HUES64 (cell line): Measurements from ENCODE around the gene ERCC6.

Experiments
- H3K27ac ChIP-seq: 2 replicates; pipeline ENCODE4 v1.7.0; 2013; ENCODE audit warnings: low read depth, low read length, inconsistent platforms
- H3K27me3 ChIP-seq: 2 replicates; pipeline ENCODE4 v1.6.1; 2013; ENCODE audit warnings: mild to moderate bottlenecking, low read length; ENCODE audit not compliant: insufficient read depth
- H3K36me3 ChIP-seq: 2 replicates; pipeline ENCODE4 v1.6.1; 2013; ENCODE audit warnings: mild to moderate bottlenecking, low read length; ENCODE audit not compliant: insufficient read depth
- H3K4me1 ChIP-seq: 2 replicates; pipeline ENCODE4 v1.6.1; 2013; ENCODE audit warnings: mild to moderate bottlenecking, low read length, moderate library complexity; ENCODE audit not compliant: insufficient read depth
- H3K4me3 ChIP-seq: 2 replicates; pipeline ENCODE4 v1.5.1; 2013; ENCODE audit warnings: mild to moderate bottlenecking, low read length, moderate library complexity
- H3K9ac ChIP-seq: 2 replicates; pipeline ENCODE4 v1.6.1; 2013; ENCODE audit warnings: mild to moderate bottlenecking, low read depth, low read length
- H3K9me3 ChIP-seq: 2 replicates; pipeline ENCODE4 v1.6.1; 2013; ENCODE audit warnings: low read depth, low read length; ENCODE audit not compliant: insufficient read depth
- whole genome bisulfite sequencing: fragments of 150-250, 120-280 bp; methylation state at CpG from one replicate; pipeline ENCODE4 v1.1.7; 2013; ENCODE audit warnings: missing lambda C conversion rate; 5-methylcytosine and 5-hydroxymethylcytosine counted together

ERCC6 gene

DNA sequence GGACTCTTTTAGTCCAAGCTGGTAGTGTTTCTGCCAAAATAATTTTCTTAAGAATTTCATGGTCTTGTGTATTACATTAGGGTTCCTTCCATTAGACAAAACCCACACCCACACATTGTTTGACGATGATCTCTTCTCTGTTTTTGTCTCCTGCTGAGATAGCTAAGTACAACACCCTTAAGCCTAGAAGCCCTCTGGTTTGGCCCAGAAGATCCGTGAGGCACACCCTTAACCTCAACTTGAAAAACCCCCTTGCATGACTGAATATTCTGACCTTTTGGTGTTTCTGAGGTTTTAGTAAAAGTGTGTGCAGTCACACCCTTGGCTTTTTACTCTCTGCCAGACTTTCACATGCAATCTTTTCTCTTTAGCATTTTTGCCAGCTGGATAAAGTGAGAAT, 29.3 kb upstream of the ERCC6 start:
- Histone ChIP-seq H3K4me3 (no peak overlapping the region), H3K9me3 (peaks cover 3% of the 10 kb centered on the region; the same call in 1 of the 2 replicates), H3K9ac (no peak overlapping the region), H3K4me1 (no peaks in the 10 kb centered on the region), H3K27me3 (no peaks in the 10 kb centered on the region), H3K27ac (no peak overlapping the region), H3K36me3 (no peaks in the 10 kb centered on the region)
- 79% methylated on average over 2 of the region's 2 CpGs for WGBS

DNA sequence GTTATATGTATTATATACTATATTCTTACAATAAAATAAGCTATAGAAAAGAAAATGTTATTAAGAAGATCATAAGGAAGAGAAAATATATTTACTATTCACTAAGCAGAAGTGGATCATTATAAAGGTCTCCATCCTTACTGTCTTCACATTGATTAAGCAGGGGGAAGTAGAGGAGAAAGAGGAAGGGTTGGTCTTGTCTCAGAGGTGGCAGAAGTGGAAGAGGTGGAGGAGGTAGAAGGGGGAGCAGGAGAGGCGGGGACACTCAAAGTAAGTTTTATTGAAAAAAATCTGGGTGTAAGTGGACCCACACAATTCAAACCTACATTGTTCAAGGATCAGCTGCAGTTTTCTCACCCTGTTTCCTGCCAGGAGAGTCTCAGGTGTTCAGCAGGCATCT, 28.9 kb upstream of the ERCC6 start:
- Histone ChIP-seq H3K27me3 (no peaks in the 10 kb centered on the region), H3K9me3 (peaks cover 3% of the 10 kb centered on the region; the same call in 1 of the 2 replicates), H3K27ac (no peak overlapping the region), H3K9ac (no peak overlapping the region), H3K4me1 (no peaks in the 10 kb centered on the region), H3K4me3 (no peak overlapping the region), H3K36me3 (no peaks in the 10 kb centered on the region)
- WGBS = 100% methylated on average over 1 of the region's 1 CpG

DNA sequence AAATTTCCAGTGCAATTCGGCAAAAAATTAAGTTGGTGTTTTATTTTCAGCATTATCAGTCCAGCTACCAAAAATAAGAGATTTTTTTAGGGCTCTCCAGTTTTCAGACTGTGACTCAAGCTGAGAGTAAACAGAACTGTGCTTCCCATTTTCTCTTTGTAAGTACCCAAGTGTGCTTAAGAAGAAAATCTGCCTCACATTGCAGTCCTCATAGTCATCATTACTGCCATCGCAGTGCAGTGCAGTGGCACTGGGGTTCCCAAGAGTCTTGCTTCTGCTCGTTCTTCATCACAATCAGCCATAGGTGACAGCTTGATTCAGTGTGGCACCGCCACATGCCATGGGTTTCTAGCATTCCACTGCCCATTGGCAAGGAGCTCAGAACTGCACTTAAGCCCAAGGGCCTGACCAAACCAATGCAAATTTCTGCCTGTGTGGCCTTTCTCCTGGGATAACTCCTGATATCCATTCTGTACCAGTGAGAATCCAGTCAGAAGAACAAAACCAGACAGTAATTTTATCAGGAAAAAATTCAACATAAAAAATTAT, 25.6 kb upstream of the ERCC6 start:
- H3K9ac ChIP-seq = no peak overlapping the region
- H3K27ac ChIP-seq = no peak overlapping the region
- no peaks in the 10 kb centered on the region for H3K27me3 ChIP-seq
- peaks cover 5% of the 10 kb centered on the region for H3K4me1 ChIP-seq
- no peak overlapping the region for H3K4me3 ChIP-seq
- WGBS = 88% methylated on average over 4 of the region's 4 CpGs
- no peaks in the 10 kb centered on the region for H3K36me3 ChIP-seq
- peaks cover 3% of the 10 kb centered on the region; the same call in 1 of the 2 replicates for H3K9me3 ChIP-seq

DNA sequence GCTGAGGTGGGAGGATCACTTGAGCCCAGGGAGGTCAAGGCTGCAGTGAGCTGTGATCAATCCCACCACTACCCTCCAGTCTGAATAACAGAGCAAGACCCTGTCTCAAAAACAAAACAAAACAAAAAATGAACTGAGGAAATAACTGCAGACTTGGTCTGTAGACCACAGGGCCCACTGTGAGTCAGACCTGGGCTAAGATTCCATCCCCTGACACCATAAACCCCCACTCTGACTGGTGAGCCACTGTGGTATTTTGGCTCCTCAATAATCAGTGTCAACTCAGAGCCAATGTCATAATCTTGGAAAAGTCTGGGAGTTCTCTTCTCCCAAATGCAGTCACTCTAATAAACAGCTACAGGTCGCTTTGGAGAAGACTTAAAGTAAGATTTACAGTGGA, 24.0 kb upstream of the ERCC6 start:
- H3K9me3 ChIP-seq = no peaks in the 10 kb centered on the region
- 93% methylated on average over 1 of the region's 1 CpG for WGBS
- peaks cover 8% of the 10 kb centered on the region for H3K4me1 ChIP-seq

DNA sequence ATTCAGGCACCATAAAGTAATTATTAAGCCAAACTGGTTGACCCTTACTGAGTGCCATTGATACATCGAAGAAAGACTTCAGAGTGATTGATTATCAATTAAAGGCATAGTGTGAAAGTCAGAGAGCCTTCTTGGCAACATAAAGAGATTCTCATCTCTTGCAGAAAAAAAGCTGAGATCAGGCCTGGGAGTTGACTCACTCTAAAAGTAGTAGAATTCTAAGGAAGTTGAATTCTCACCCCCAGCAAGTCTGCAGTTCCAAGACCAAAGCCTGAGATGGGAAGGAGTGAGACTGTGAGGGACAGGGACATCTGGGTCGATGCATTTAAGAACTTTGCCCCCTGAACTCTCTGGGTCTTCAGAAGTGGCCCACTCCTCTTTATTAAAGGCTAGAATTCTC, 21.6 kb upstream of the ERCC6 start:
- H3K27me3 ChIP-seq = no peaks in the 10 kb centered on the region
- no peak overlapping the region for H3K27ac ChIP-seq
- no peaks in the 10 kb centered on the region for H3K36me3 ChIP-seq
- 95% methylated on average over 2 of the region's 2 CpGs for WGBS
- H3K9ac ChIP-seq = no peak overlapping the region
- H3K4me3 ChIP-seq = no peak overlapping the region
- H3K9me3 ChIP-seq = peaks cover 7% of the 10 kb centered on the region; the same call in 1 of the 2 replicates
- peaks cover 8% of the 10 kb centered on the region for H3K4me1 ChIP-seq

More for the DNA sequence above, 24.0 kb upstream of the ERCC6 start:
- Histone ChIP-seq H3K9ac (no peak overlapping the region), H3K27ac (no peak overlapping the region), H3K36me3 (no peaks in the 10 kb centered on the region), H3K27me3 (no peaks in the 10 kb centered on the region), H3K4me3 (no peak overlapping the region)

DNA sequence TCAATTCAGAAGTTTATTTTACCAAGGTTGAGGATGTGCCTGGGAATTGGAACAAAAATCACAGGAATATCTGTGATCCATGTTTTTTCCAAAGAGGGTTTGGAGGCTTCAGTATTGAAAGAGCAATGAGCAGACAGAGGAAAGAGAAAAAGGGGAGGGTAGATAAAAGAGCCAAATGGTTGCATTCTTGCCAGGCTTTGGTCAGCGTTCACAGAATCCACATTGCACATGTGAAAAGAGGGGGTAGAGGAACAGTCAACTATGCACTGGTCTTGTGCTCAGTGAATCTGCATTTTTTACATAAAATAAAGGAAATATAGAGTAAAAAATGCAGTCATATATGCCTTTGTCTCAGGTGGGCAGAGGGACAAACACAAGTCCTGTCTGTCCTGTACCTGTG, 20.6 kb upstream of the ERCC6 start:
- no peaks in the 10 kb centered on the region for H3K36me3 ChIP-seq
- no peak overlapping the region for H3K9ac ChIP-seq
- H3K27ac ChIP-seq = no peak overlapping the region
- no peak overlapping the region for H3K4me3 ChIP-seq
- H3K4me1 ChIP-seq = peaks cover 8% of the 10 kb centered on the region
- 56% methylated on average over 1 of the region's 1 CpG for WGBS
- H3K9me3 ChIP-seq = peaks cover 8% of the 10 kb centered on the region; the same call in 1 of the 2 replicates
- no peaks in the 10 kb centered on the region for H3K27me3 ChIP-seq

DNA sequence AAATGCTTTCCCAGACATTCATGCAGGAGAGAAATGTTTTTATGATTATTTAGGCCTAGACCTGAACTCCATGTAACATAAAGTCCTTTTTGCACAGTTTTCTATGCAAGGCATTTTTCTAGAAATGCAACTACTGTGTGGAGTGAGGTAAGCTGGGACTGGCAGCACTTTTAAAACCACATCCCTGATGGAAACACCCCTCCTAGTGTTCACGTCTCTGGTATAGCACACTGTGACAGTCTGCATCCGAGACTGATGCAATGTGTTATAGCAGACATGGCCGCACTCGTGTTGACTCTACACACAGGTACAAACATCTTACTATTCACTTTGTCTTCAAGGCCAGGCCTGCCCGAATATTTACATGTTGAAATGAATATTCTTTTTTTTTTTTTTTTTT, 19.3 kb upstream of the ERCC6 start:
- Histone ChIP-seq H3K4me3 (no peak overlapping the region), H3K36me3 (no peaks in the 10 kb centered on the region)

DNA sequence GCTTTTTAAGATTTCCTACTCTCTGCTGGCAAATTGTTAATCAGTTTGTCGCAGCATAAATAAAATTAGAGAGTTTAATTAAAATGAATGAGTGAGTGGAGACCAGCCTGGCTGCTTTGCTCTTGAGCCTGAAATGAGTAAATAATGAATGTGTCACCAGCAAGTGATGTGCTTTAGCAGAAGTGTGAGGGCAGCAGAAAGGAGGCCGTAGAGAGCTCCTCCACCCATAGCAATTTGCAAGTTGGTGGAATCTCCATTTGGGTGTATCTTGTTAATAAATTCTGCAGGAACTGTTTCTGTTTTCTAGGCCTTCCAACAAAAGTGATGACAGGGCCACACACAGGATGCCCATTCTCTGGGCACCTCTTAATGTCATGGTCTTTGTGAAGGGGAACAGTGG, 18.8 kb upstream of the ERCC6 start:
- Histone ChIP-seq H3K27ac (no peak overlapping the region), H3K9ac (no peak overlapping the region), H3K4me1 (peaks cover 8% of the 10 kb centered on the region), H3K36me3 (no peaks in the 10 kb centered on the region), H3K27me3 (no peaks in the 10 kb centered on the region), H3K9me3 (peaks cover 8% of the 10 kb centered on the region; the same call in 1 of the 2 replicates), H3K4me3 (no peak overlapping the region)
- WGBS = 96% methylated on average over 2 of the region's 2 CpGs

More for the DNA sequence above, 19.3 kb upstream of the ERCC6 start:
- Histone ChIP-seq H3K9ac (no peak overlapping the region), H3K9me3 (peaks cover 8% of the 10 kb centered on the region; the same call in 1 of the 2 replicates), H3K27me3 (no peaks in the 10 kb centered on the region), H3K4me1 (peaks cover 8% of the 10 kb centered on the region), H3K27ac (no peak overlapping the region)
- 87% methylated on average over 4 of the region's 5 CpGs for WGBS

DNA sequence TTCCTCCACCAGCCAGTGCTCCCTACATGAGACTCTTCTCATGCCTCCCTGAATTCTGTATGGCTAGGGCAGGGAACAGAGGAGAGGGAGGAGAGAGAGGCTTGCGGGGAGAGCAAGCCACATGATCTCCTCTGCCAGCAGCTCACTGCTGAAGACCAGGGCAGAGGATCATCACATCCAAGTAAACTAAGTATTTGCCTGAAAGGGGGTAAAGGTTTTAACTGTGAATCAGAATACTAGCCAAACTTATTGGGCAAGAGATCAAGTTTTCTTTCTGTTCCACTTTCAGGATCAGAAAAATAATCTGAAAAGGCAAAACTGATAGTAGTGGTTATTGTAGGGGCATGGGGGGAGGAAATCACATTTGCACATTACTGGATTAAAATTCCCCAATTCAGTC, 17.8 kb upstream of the ERCC6 start:
- no peak overlapping the region for H3K4me3 ChIP-seq
- no peaks in the 10 kb centered on the region for H3K27me3 ChIP-seq
- H3K9ac ChIP-seq = no peak overlapping the region
- no peaks in the 10 kb centered on the region for H3K36me3 ChIP-seq
- peaks cover 8% of the 10 kb centered on the region; the same call in 1 of the 2 replicates for H3K9me3 ChIP-seq
- H3K27ac ChIP-seq = no peak overlapping the region
- peaks cover 8% of the 10 kb centered on the region for H3K4me1 ChIP-seq
- WGBS = 67% methylated on average over 1 of the region's 1 CpG

DNA sequence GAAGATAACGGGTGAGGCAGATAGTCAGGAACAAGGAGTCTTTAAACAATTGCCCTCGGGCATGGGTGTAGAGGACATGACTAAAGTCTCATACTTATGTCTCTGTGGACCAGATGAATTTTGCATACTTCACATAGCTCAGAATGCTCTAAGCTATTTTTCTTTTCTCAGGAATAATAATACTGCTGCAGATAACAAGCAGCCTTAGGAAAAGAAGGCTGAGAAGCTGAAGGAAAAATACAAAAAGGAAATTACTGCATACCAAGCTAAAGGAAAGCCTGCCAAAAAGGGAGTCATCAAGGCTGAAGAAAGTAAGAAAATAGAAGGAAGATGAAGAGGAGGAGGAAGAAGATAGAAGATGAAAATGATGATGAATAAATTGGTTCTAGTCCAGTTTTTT, 13.4 kb upstream of the ERCC6 start:
- Histone ChIP-seq H3K4me1 (no peaks in the 10 kb centered on the region), H3K27ac (no peak overlapping the region), H3K27me3 (no peaks in the 10 kb centered on the region), H3K9me3 (peaks cover 8% of the 10 kb centered on the region; the same call in 1 of the 2 replicates), H3K36me3 (no peaks in the 10 kb centered on the region), H3K9ac (no peak overlapping the region), H3K4me3 (no peak overlapping the region)
- 86% methylated on average over 2 of the region's 2 CpGs for WGBS

DNA sequence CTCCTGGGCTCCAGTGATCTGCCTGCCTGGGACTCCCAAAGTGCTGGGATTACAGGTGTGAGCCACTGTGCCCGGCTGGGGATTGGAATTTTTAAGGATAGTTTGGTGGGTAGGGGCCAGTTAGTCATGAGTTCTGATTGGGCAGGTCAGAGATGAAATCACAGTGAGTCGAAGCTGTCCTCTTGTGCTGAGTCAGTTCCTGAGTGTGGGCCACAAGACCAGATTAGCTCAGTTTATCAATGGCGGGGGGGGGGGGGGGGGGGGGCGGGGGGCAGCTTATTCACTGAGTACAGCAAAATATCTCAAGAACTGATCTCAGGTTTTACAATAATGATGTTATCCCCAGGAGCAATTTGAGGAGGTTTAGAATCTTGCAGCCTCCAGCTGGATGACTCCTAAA, 11.6 kb upstream of the ERCC6 start:
- no peak overlapping the region for H3K4me3 ChIP-seq
- H3K4me1 ChIP-seq = no peaks in the 10 kb centered on the region
- peaks cover 11% of the 10 kb centered on the region; the same call in 1 of the 2 replicates for H3K9me3 ChIP-seq
- H3K27ac ChIP-seq = no peak overlapping the region
- no peak overlapping the region for H3K9ac ChIP-seq
- H3K27me3 ChIP-seq = no peaks in the 10 kb centered on the region
- no peaks in the 10 kb centered on the region for H3K36me3 ChIP-seq
- 83% methylated on average over 2 of the region's 4 CpGs for WGBS
